SK-N-SH (cell line): ENCODE measurements around the gene ZG16B. TPM values are rescaled to one million over a fixed set of nuclear protein-coding genes. Genes with fewer than 3 reads are reported as not detected.

Experiments used
- CTCF ChIA-PET: fragments of 300-600, 350-600 bp; formaldehyde crosslinking; extraction: SDS; loops from one replicate; lab custom pipeline; 2021; lab: Yijun Ruan, JAX
- POLR2A ChIA-PET: fragments of 350-600 bp; sonication (Branson Sonifier 250); formaldehyde crosslinking; extraction: SDS; loops from one replicate; lab custom pipeline; 2020; ENCODE audit warnings: antibody characterized with exemption, inconsistent platforms; lab: Yijun Ruan, JAX
- DNase-seq: peaks from one replicate; pipeline ENCODE4 v3.0.0; 2012
- H2AFZ ChIP-seq: fragments of 200-600 bp; sonication (generic); 2 replicates; pipeline ENCODE4 v1.8.1; 2016; ENCODE audit warnings: antibody characterized with exemption, mild to moderate bottlenecking, low read depth
- H3F3A ChIP-seq: fragments of 200-600 bp; sonication (generic); replicated peaks from 2 replicates; pipeline ENCODE3; 2016; ENCODE audit warnings: antibody characterized with exemption, mild to moderate bottlenecking; ENCODE audit not compliant: insufficient read depth
- H3K27ac ChIP-seq, 2 experiments: fragments of 200-500 bp in 1 of 2; fragments of 200-600 bp in 1 of 2; sonication (Bioruptor generic) in 1 of 2; sonication (generic), shearing (Covaris generic) in 1 of 2; 2 replicates each; pipeline versions ENCODE4 v1.5.1 to v1.6.1; 2014 to 2016; ENCODE audit warnings: low read depth in 2 of 2, inconsistent platforms in 1 of 2, low read length in 1 of 2, mild to moderate bottlenecking in 1 of 2, mixed read lengths in 1 of 2
- H3K27me3 ChIP-seq: fragments of 200-600 bp; sonication (generic), shearing (Covaris generic); 2 replicates; pipeline ENCODE4 v1.6.1; 2016; ENCODE audit warnings: mixed run types; ENCODE audit not compliant: insufficient read depth
- H3K36me3 ChIP-seq, 2 experiments: fragments of 200-500 bp in 1 of 2; fragments of 200-600 bp in 1 of 2; sonication (Bioruptor generic) in 1 of 2; sonication (generic) in 1 of 2; replicated peaks in 1 of 2; 2 replicates each; pipeline versions ENCODE3 to v1.5.1; 2014 to 2016; ENCODE audit warnings: low read length in 1 of 2, mild to moderate bottlenecking in 1 of 2; ENCODE audit not compliant: insufficient read depth in 2 of 2, control insufficient read depth in 1 of 2
- H3K4me1 ChIP-seq, 2 experiments: fragments of 200-500 bp in 1 of 2; fragments of 200-600 bp in 1 of 2; sonication (Bioruptor generic) in 1 of 2; sonication (generic), shearing (Covaris generic) in 1 of 2; 2 replicates each; pipeline versions ENCODE4 v1.5.1 to v1.6.1; 2014 to 2016; ENCODE audit warnings: low read depth in 1 of 2, low read length in 1 of 2, mixed run types in 1 of 2; ENCODE audit not compliant: insufficient read depth in 2 of 2, control insufficient read depth in 1 of 2
- H3K4me2 ChIP-seq: fragments of 200-600 bp; sonication (generic), shearing (Covaris generic); 2 replicates; pipeline ENCODE4 v1.6.1; 2017; ENCODE audit warnings: mixed run types
- H3K4me3 ChIP-seq, 2 experiments: fragments of 200-500 bp in 1 of 2; fragments of 200-600 bp in 1 of 2; sonication (Bioruptor generic) in 1 of 2; sonication (generic), shearing (Covaris generic) in 1 of 2; 2 replicates each; pipeline versions ENCODE4 v1.5.1 to v1.8.1; 2014 to 2016; ENCODE audit warnings: low read depth in 2 of 2, inconsistent platforms in 1 of 2, low read length in 1 of 2, mild to moderate bottlenecking in 1 of 2, mixed read lengths in 1 of 2, moderate library complexity in 1 of 2
- H3K79me2 ChIP-seq: fragments of 200-600 bp; sonication (generic); 2 replicates; pipeline ENCODE4 v1.8.1; 2017; ENCODE audit warnings: mild to moderate bottlenecking; ENCODE audit not compliant: insufficient read depth
- H3K9ac ChIP-seq: fragments of 200-600 bp; sonication (generic); 2 replicates; pipeline ENCODE4 v1.6.1; 2017; ENCODE audit warnings: mixed run types
- H3K9me2 ChIP-seq: fragments of 200-600 bp; sonication (generic); 2 replicates; pipeline ENCODE4 v1.6.1; 2017; ENCODE audit warnings: mixed run types
- H3K9me3 ChIP-seq: fragments of 200-600 bp; sonication (generic); 2 replicates; pipeline ENCODE4 v1.6.1; 2017; ENCODE audit warnings: mixed run types, mild to moderate bottlenecking, moderate library complexity
- H4K20me1 ChIP-seq: fragments of 200-600 bp; sonication (generic); 2 replicates; pipeline ENCODE4 v1.6.1; 2017; ENCODE audit warnings: mild to moderate bottlenecking, mixed run types; ENCODE audit not compliant: insufficient read depth
- FOXM1 ChIP-seq: IDR thresholded peaks from 2 replicates; pipeline ENCODE4 v1.4.0; 2012; ENCODE audit warnings: low read depth, mild to moderate bottlenecking
- GATA2 ChIP-seq: sonication (generic); formaldehyde crosslinking; IDR thresholded peaks from 2 replicates; pipeline ENCODE4 v1.5.0; 2020; ENCODE audit warnings: mild to moderate bottlenecking, missing genetic modification reagents
- IRF3 ChIP-seq: fragments of 150-350 bp; IDR thresholded peaks from 2 replicates; pipeline ENCODE4 v1.6.1; 2016; ENCODE audit warnings: mild to moderate bottlenecking, low read depth, low read length
- JUND ChIP-seq: IDR thresholded peaks from 2 replicates; pipeline ENCODE4 v1.4.0; 2012
- MAX ChIP-seq: IDR thresholded peaks from 2 replicates; pipeline ENCODE4 v1.4.0; 2012; ENCODE audit warnings: low read depth
- MEF2A ChIP-seq: IDR thresholded peaks from 2 replicates; pipeline ENCODE4 v1.4.0; 2012; ENCODE audit warnings: low read depth, borderline replicate concordance
- NFIC ChIP-seq: IDR thresholded peaks from 2 replicates; pipeline ENCODE4 v1.4.0; 2012; ENCODE audit warnings: borderline replicate concordance
- NRF1 ChIP-seq: IDR thresholded peaks from 2 replicates; pipeline ENCODE4 v1.6.1; 2012; ENCODE audit warnings: low read depth, mild to moderate bottlenecking, low read length
- PBX3 ChIP-seq: IDR thresholded peaks from 2 replicates; pipeline ENCODE4; 2012
- RCOR1 ChIP-seq: fragments of 150-350 bp; IDR thresholded peaks from 2 replicates; pipeline ENCODE4 v1.6.1; 2017; ENCODE audit warnings: antibody characterized with exemption, low read length
- REST ChIP-seq: IDR thresholded peaks from 2 replicates; pipeline ENCODE4 v1.6.1; 2012; ENCODE audit warnings: mild to moderate bottlenecking, low read depth, low read length, moderate library complexity
- SIN3A ChIP-seq: IDR thresholded peaks from 2 replicates; pipeline ENCODE4 v1.6.1; 2012; ENCODE audit warnings: low read depth, mild to moderate bottlenecking, low read length, moderate library complexity, borderline replicate concordance
- TCF12 ChIP-seq: IDR thresholded peaks from 2 replicates; pipeline ENCODE4 v1.4.0; 2012
- TEAD4 ChIP-seq: IDR thresholded peaks from 2 replicates; pipeline ENCODE4 v1.4.0; 2012; ENCODE audit warnings: mild to moderate bottlenecking, borderline replicate concordance; ENCODE audit not compliant: insufficient read depth
- USF2 ChIP-seq: fragments of 150-350 bp; IDR thresholded peaks from 2 replicates; pipeline ENCODE4 v1.6.1; 2017; ENCODE audit warnings: antibody characterized with exemption, low read length, low read depth, borderline replicate concordance
- YY1 ChIP-seq: IDR thresholded peaks from 2 replicates; pipeline ENCODE4 v1.4.0; 2012; ENCODE audit warnings: low read depth, mild to moderate bottlenecking
- ZBTB33 ChIP-seq: IDR thresholded peaks from 2 replicates; pipeline ENCODE4 v1.4.0; 2012; ENCODE audit warnings: low read depth, borderline replicate concordance
- WGBS: methylation state at CpG from one replicate; pipeline ENCODE4 v1.1.6; 2017; ENCODE audit warnings: low lambda C conversion rate; 5-methylcytosine and 5-hydroxymethylcytosine counted together
- polyA plus RNA-seq, 3 experiments: library from polyadenylated mRNA; depleted of rRNA; stranded (reverse); fragments of >200 nt; gene quantifications; 2 replicates each; pipeline ENCODE4 v1.2.3, GENCODE V29; 2012
- TF ChIP-seq, protein P1 (sequence below): IDR thresholded peaks from 2 replicates; pipeline ENCODE4 v1.4.0; 2012; ENCODE audit warnings: low read depth, borderline replicate concordance

Gene ZG16B
- polyA plus RNA-seq, 1 of the 3 experiments (the other 2 are of a cell fraction) = 0.26 TPM

DNA sequence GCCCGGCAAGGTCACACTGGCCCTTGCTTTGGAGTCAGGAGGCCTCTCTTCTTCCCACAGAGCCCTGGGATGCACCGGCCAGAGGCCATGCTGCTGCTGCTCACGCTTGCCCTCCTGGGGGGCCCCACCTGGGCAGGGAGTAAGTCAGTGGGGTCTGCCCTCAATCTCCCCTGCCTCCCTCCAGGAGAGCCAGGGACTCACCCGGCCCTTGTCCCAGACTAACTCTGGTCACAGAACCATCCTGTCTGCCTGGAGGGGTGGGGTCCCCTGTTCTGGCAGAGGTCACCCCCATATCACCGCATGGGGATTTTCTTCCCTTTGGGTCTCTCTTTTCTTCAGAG is 222 bp downstream of the ZG16B start:
- H3K9ac ChIP-seq = no peak overlapping the region
- H3K4me1 ChIP-seq = peaks cover 0 to 15% of the 10 kb centered on the region in 2 experiments; a peak in 1 of 4 replicates
- CTCF ChIA-PET = interaction anchor here (1.2 to 2.8 kb wide), 4 partner anchors 9 to 90 kb away, joined by 3 to 17 read pairs (median 10); no protein-coding TSS in a partner anchor
- no peaks in the 10 kb centered on the region for H4K20me1 ChIP-seq
- H3K9me3 ChIP-seq = no peaks in the 10 kb centered on the region
- H3K9me2 ChIP-seq = no peaks in the 10 kb centered on the region
- TF ChIP-seq YY1 (no peak), NRF1 (no peak), TCF12 (no peak), GATA2 (no peak), PBX3 (no peak), JUND (no peak), SIN3A (no peak), FOXM1 (no peak), USF2 (no peak), TEAD4 (no peak), MEF2A (no peak), REST (no peak), RCOR1 (no peak), IRF3 (no peak), ZBTB33 (no peak), MAX (no peak), NFIC (no peak)
- TF ChIP-seq, protein P1, sequence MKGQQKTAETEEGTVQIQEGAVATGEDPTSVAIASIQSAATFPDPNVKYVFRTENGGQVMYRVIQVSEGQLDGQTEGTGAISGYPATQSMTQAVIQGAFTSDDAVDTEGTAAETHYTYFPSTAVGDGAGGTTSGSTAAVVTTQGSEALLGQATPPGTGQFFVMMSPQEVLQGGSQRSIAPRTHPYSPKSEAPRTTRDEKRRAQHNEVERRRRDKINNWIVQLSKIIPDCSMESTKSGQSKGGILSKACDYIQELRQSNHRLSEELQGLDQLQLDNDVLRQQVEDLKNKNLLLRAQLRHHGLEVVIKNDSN = no peak
- H3K27ac ChIP-seq = no peak overlapping the region; a peak in 1 of 4 replicates
- POLR2A ChIA-PET = interaction anchor here (1.3 kb wide), 1 partner anchor 38 kb away, joined by 3 read pairs; no protein-coding TSS in a partner anchor
- no peak overlapping the region for H3K4me2 ChIP-seq
- no peaks in the 10 kb centered on the region for H3K36me3 ChIP-seq
- WGBS = 100% methylated on average over 1 of the region's 5 CpGs
- H3K79me2 ChIP-seq = no peaks in the 10 kb centered on the region
- no peak overlapping the region for H2AFZ ChIP-seq
- no peak for DNase-seq
- H3K27me3 ChIP-seq = no peaks in the 10 kb centered on the region; the same call in 1 of the 2 replicates
- peaks cover 2% of the 10 kb centered on the region for H3F3A ChIP-seq
- H3K4me3 ChIP-seq = no peak overlapping the region
